Smooth muscle cell (in vitro differentiated cells): ENCODE measurements around the gene ATP2B2. TPM values are rescaled to one million over a fixed set of nuclear protein-coding genes. Genes with fewer than 3 reads are reported as not detected.

ENCODE experiments used
- DNase-seq: peaks from one replicate; lab custom pipeline; 2025; ENCODE audit not compliant: unreplicated experiment; lab: John Stamatoyannopoulos, UW
- H2AFZ ChIP-seq: fragments of 200-600 bp; sonication (generic); 2 replicates; pipeline ENCODE4 v1.6.0; 2016; ENCODE audit warnings: antibody characterized with exemption, low read depth, mild to moderate bottlenecking
- H3F3A ChIP-seq: fragments of 200-600 bp; sonication (generic); 2 replicates; pipeline ENCODE4 v1.6.0; 2017; ENCODE audit warnings: antibody characterized with exemption, low read depth
- H3K27ac ChIP-seq: fragments of 200-600 bp; sonication (generic); 2 replicates; pipeline ENCODE4 v1.5.1; 2016; ENCODE audit warnings: low read depth, mild to moderate bottlenecking
- H3K27me3 ChIP-seq: fragments of 200-600 bp; sonication (generic); 2 replicates; pipeline ENCODE4 v1.6.1; 2016; ENCODE audit warnings: low read depth, mild to moderate bottlenecking
- H3K36me3 ChIP-seq: fragments of 200-600 bp; sonication (generic); 2 replicates; pipeline ENCODE4 v1.5.1; 2016; ENCODE audit warnings: low read depth
- H3K4me1 ChIP-seq: fragments of 200-600 bp; sonication (generic); 2 replicates; pipeline ENCODE4 v1.5.1; 2016; ENCODE audit warnings: low read depth
- H3K4me2 ChIP-seq: fragments of 200-600 bp; sonication (generic); 2 replicates; pipeline ENCODE4 v1.6.0; 2016; ENCODE audit warnings: mild to moderate bottlenecking
- H3K4me3 ChIP-seq: fragments of 200-600 bp; sonication (generic); 2 replicates; pipeline ENCODE4 v1.5.1; 2016; ENCODE audit warnings: mild to moderate bottlenecking
- H3K79me2 ChIP-seq: fragments of 200-600 bp; sonication (generic); 2 replicates; pipeline ENCODE4 v1.6.0; 2016; ENCODE audit warnings: low read depth, mild to moderate bottlenecking
- H3K9ac ChIP-seq: fragments of 200-600 bp; sonication (generic); 2 replicates; pipeline ENCODE4 v1.6.0; 2016; ENCODE audit warnings: low read depth
- H3K9me3 ChIP-seq: fragments of 200-600 bp; sonication (generic); replicated peaks from 2 replicates; pipeline ENCODE4 v1.5.1; 2016; ENCODE audit warnings: low read depth
- H4K20me1 ChIP-seq: fragments of 200-600 bp; sonication (generic); 2 replicates; pipeline ENCODE4 v1.6.0; 2016; ENCODE audit warnings: low read depth
- WGBS: methylation state at CpG from one replicate; pipeline ENCODE4 v1.1.7; 2016; ENCODE audit warnings: low lambda C conversion rate; 5-methylcytosine and 5-hydroxymethylcytosine counted together
- polyA plus RNA-seq: library from polyadenylated mRNA; unstranded; fragments of >200 nt; fragmentation: Nextera tagmentation; extraction: Ambion mirVana; gene quantifications from 2 replicates; pipeline ENCODE4 v1.2.1, GENCODE V29; 2016
- total RNA-seq: library from RNA; depleted of rRNA; stranded (reverse); fragments of >200 nt; gene quantifications from 2 replicates; pipeline ENCODE4 v1.2.3, GENCODE V29; 2014
- TF ChIP-seq, protein P1 (sequence below): fragments of 200-600 bp; sonication (generic); IDR thresholded peaks from 2 replicates; pipeline ENCODE4 v1.5.1; 2017; ENCODE audit warnings: borderline replicate concordance, mild to moderate bottlenecking, antibody characterized with exemption; ENCODE audit not compliant: insufficient read depth, poor library complexity, severe bottlenecking

ATP2B2 gene
- total and polyA plus RNA-seq, 2 experiments from 2014 or later: not detected

GRCh38 chr3:10553591-10554235 lies 48.3 kb upstream of the ATP2B2 start:
- TF ChIP-seq, protein P1, sequence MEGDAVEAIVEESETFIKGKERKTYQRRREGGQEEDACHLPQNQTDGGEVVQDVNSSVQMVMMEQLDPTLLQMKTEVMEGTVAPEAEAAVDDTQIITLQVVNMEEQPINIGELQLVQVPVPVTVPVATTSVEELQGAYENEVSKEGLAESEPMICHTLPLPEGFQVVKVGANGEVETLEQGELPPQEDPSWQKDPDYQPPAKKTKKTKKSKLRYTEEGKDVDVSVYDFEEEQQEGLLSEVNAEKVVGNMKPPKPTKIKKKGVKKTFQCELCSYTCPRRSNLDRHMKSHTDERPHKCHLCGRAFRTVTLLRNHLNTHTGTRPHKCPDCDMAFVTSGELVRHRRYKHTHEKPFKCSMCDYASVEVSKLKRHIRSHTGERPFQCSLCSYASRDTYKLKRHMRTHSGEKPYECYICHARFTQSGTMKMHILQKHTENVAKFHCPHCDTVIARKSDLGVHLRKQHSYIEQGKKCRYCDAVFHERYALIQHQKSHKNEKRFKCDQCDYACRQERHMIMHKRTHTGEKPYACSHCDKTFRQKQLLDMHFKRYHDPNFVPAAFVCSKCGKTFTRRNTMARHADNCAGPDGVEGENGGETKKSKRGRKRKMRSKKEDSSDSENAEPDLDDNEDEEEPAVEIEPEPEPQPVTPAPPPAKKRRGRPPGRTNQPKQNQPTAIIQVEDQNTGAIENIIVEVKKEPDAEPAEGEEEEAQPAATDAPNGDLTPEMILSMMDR: no peak
- Histone ChIP-seq H4K20me1 (no peaks in the 10 kb centered on the region), H3K27ac (no peak overlapping the region), H3F3A (no peaks in the 10 kb centered on the region), H3K4me1 (peaks cover 26% of the 10 kb centered on the region), H3K79me2 (no peaks in the 10 kb centered on the region), H2AFZ (no peak overlapping the region), H3K4me3 (no peak overlapping the region), H3K4me2 (no peak overlapping the region), H3K36me3 (no peaks in the 10 kb centered on the region), H3K9me3 (no peaks in the 10 kb centered on the region), H3K9ac (no peak overlapping the region), H3K27me3 (no peaks in the 10 kb centered on the region)
- DNase-seq: no peak
- 34% methylated on average over 9 of the region's 9 CpGs for WGBS

DNA sequence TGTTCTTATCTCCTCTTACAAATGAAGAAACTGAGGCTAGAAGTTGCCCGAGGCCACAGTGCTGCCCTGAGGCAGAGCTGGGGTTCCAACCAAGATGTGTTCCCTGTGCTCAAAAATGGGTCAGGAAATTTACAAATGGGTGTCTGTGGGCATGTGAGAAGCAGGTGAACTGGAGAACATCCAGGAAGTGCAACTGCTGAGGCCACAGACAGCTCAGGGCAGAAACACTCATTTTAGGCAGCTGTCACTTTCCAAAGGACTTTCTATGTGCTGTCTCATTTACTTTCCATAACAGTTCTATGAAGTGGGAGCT lies 47.2 kb upstream of the ATP2B2 start:
- Histone ChIP-seq H3F3A (no peaks in the 10 kb centered on the region), H3K4me2 (no peak overlapping the region), H3K4me3 (no peak overlapping the region), H2AFZ (no peak overlapping the region), H3K27ac (no peak overlapping the region), H3K79me2 (no peaks in the 10 kb centered on the region), H3K36me3 (no peaks in the 10 kb centered on the region), H3K9me3 (no peaks in the 10 kb centered on the region), H3K27me3 (no peaks in the 10 kb centered on the region), H3K9ac (no peak overlapping the region), H4K20me1 (no peaks in the 10 kb centered on the region), H3K4me1 (peaks cover 26% of the 10 kb centered on the region)
- WGBS: 81% methylated on average over 1 of the region's 1 CpG
- TF ChIP-seq, protein P1: no peak
- no peak for DNase-seq

- Histone ChIP-seq H3K4me3 (no peak overlapping the region), H3K9me3 (no peaks in the 10 kb centered on the region), H2AFZ (no peak overlapping the region), H3F3A (no peaks in the 10 kb centered on the region), H3K36me3 (no peaks in the 10 kb centered on the region), H3K9ac (no peak overlapping the region), H3K4me1 (peaks cover 26% of the 10 kb centered on the region), H4K20me1 (no peaks in the 10 kb centered on the region), H3K4me2 (no peak overlapping the region), H3K27me3 (no peaks in the 10 kb centered on the region), H3K27ac (no peak overlapping the region), H3K79me2 (no peaks in the 10 kb centered on the region)
- DNase-seq: no peak
- 58% methylated on average over 19 of the region's 19 CpGs for WGBS
- TF ChIP-seq, protein P1: no peak
Observed at GRCh38 chr3:10551821-10552630, 46.6 kb upstream of the ATP2B2 start.
